Trophoblast cell (in vitro differentiated cells and primary cell): Measurements from ENCODE around the gene TNFRSF17.

ENCODE experiments used
- DNase-seq, 2 donors: peaks; one replicate each; pipeline ENCODE4 v3.0.0-alpha.2; 2016
- H2AFZ ChIP-seq: 2 replicates; pipeline ENCODE4 v1.6.1; 2013; ENCODE audit warnings: low read length, moderate library complexity, mild to moderate bottlenecking; ENCODE audit not compliant: insufficient read depth, poor library complexity
- H2AK5ac ChIP-seq: 2 replicates; pipeline ENCODE4 v1.6.1; 2013; ENCODE audit warnings: mild to moderate bottlenecking, low read length
- H2BK120ac ChIP-seq: 2 replicates; pipeline ENCODE4 v1.6.1; 2013; ENCODE audit warnings: low read length, mild to moderate bottlenecking, moderate library complexity; ENCODE audit not compliant: insufficient read depth, poor library complexity
- H2BK12ac ChIP-seq: 2 replicates; pipeline ENCODE4 v1.6.1; 2013; ENCODE audit warnings: mild to moderate bottlenecking, low read length, moderate library complexity
- H2BK5ac ChIP-seq: 2 replicates; pipeline ENCODE4 v1.6.1; 2013; ENCODE audit warnings: low read length, low read depth, moderate library complexity, mild to moderate bottlenecking; ENCODE audit not compliant: poor library complexity
- H3K14ac ChIP-seq: 2 replicates; pipeline ENCODE4 v1.6.1; 2013; ENCODE audit warnings: mild to moderate bottlenecking, low read length
- H3K18ac ChIP-seq: 2 replicates; pipeline ENCODE4 v1.6.1; 2013; ENCODE audit warnings: mild to moderate bottlenecking, low read length
- H3K23ac ChIP-seq: 2 replicates; pipeline ENCODE4 v1.6.1; 2013; ENCODE audit warnings: low read length
- H3K27ac ChIP-seq: 2 replicates; pipeline ENCODE4 v1.5.1; 2013; ENCODE audit warnings: low read depth, mild to moderate bottlenecking, inconsistent platforms, low read length, moderate library complexity
- H3K27me3 ChIP-seq: 2 replicates; pipeline ENCODE4 v1.6.1; 2013; ENCODE audit warnings: inconsistent platforms, mild to moderate bottlenecking, low read length, moderate library complexity; ENCODE audit not compliant: insufficient read depth
- H3K36me3 ChIP-seq, 2 experiments: 1 replicate in 1 of 2; 2 replicates in 1 of 2; pipeline ENCODE4 v1.6.1; 2013; ENCODE audit warnings: low read length in 2 of 2, mild to moderate bottlenecking in 2 of 2, moderate library complexity in 1 of 2; ENCODE audit not compliant: insufficient read depth in 2 of 2, control insufficient read depth in 1 of 2
- H3K4ac ChIP-seq: 2 replicates; pipeline ENCODE4 v1.6.1; 2013; ENCODE audit warnings: low read depth, mild to moderate bottlenecking, low read length, moderate library complexity
- H3K4me1 ChIP-seq, 2 experiments: 1 replicate in 1 of 2; 2 replicates in 1 of 2; pipeline ENCODE4 v1.6.1; 2013; ENCODE audit warnings: low read length in 2 of 2, mild to moderate bottlenecking in 2 of 2, moderate library complexity in 1 of 2; ENCODE audit not compliant: insufficient read depth in 2 of 2, control insufficient read depth in 1 of 2
- H3K4me2 ChIP-seq: 2 replicates; pipeline ENCODE4 v1.6.1; 2013; ENCODE audit warnings: inconsistent platforms, mild to moderate bottlenecking, low read length, moderate library complexity
- H3K4me3 ChIP-seq: 2 replicates; pipeline ENCODE4 v1.5.1; 2013; ENCODE audit warnings: mild to moderate bottlenecking, low read depth, low read length, inconsistent platforms
- H3K79me1 ChIP-seq: one replicate; pipeline ENCODE4 v1.6.1; 2013; ENCODE audit warnings: low read length
- H3K79me2 ChIP-seq: 2 replicates; pipeline ENCODE4 v1.6.1; 2013; ENCODE audit warnings: low read length, mild to moderate bottlenecking; ENCODE audit not compliant: control insufficient read depth, insufficient read depth, poor library complexity
- H3K9ac ChIP-seq: 2 replicates; pipeline ENCODE4 v1.6.1; 2013; ENCODE audit warnings: mild to moderate bottlenecking, low read length
- H3K9me3 ChIP-seq: 2 replicates; pipeline ENCODE4 v1.6.1; 2013; ENCODE audit warnings: low read depth, mild to moderate bottlenecking, control low read depth, inconsistent platforms, low read length; ENCODE audit not compliant: insufficient read depth
- H4K12ac ChIP-seq: 2 replicates; pipeline ENCODE4 v1.6.1; 2013; ENCODE audit warnings: low read depth, mild to moderate bottlenecking, low read length, moderate library complexity
- H4K8ac ChIP-seq: 2 replicates; pipeline ENCODE4 v1.6.1; 2013; ENCODE audit warnings: low read depth, mild to moderate bottlenecking, low read length, moderate library complexity
- H4K91ac ChIP-seq: one replicate; pipeline ENCODE4 v1.6.1; 2013; ENCODE audit warnings: low read depth, mild to moderate bottlenecking, low read length, moderate library complexity
- WGBS: extraction: QIAGEN DNeasy Blood & Tissue Kit; methylation state at CpG from one replicate; pipeline ENCODE4 v1.1.7; 2013; ENCODE audit warnings: missing lambda C conversion rate; ENCODE audit not compliant: insufficient read length, insufficient coverage; ENCODE audit errors: extremely low coverage; 5-methylcytosine and 5-hydroxymethylcytosine counted together

The TNFRSF17 gene

DNA sequence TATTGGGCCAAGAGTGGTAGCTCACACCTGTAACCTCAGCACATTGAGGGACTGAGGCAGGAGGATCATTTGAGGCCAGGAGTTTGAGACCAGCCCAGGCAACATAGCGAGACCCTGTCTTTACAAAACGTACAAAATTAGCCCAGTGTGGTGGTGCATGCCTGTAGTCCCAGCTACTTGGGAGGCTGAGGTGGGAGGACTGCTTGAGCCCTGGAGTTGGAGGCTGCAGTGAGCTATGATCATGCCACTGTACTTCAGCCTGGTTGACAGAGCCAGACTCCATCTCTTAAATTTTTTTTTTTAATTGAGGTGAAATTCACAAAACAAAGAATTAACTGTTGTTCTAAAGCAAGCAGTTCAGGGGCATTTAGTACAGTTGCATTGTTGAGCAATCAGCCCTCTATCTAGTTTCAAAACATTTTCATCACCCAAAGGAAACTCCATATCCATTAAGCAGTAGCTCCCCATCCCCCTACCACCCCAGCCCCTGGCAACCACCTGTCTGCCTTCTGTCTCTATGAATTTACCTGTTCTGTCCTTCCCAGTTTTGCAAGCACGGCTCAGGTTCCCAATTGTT lies 27.1 kb downstream of the TNFRSF17 start:
- Histone ChIP-seq H4K8ac (no peak overlapping the region), H3K4ac (no peak overlapping the region), H3K27me3 (no peaks in the 10 kb centered on the region), H3K27ac (no peak overlapping the region), H2BK5ac (no peak overlapping the region), H2BK12ac (no peak overlapping the region), H3K9ac (no peak overlapping the region), H2AFZ (no peak overlapping the region), H3K79me2 (no peaks in the 10 kb centered on the region), H2AK5ac (no peak overlapping the region), H2BK120ac (no peak overlapping the region), H3K79me1 (no peaks in the 10 kb centered on the region), H4K91ac (no peak overlapping the region), H3K18ac (no peak overlapping the region), H3K4me2 (no peak overlapping the region), H3K36me3 (no peaks in the 10 kb centered on the region), H3K9me3 (no peaks in the 10 kb centered on the region), H4K12ac (no peak overlapping the region), H3K4me3 (no peak overlapping the region), H3K23ac (no peak overlapping the region), H3K4me1 (peaks cover 2 to 6% of the 10 kb centered on the region in 2 experiments), H3K14ac (no peak overlapping the region)
- no peak for DNase-seq
- WGBS: no CpG with 5 or more reads among the region's 3 CpGs

DNA sequence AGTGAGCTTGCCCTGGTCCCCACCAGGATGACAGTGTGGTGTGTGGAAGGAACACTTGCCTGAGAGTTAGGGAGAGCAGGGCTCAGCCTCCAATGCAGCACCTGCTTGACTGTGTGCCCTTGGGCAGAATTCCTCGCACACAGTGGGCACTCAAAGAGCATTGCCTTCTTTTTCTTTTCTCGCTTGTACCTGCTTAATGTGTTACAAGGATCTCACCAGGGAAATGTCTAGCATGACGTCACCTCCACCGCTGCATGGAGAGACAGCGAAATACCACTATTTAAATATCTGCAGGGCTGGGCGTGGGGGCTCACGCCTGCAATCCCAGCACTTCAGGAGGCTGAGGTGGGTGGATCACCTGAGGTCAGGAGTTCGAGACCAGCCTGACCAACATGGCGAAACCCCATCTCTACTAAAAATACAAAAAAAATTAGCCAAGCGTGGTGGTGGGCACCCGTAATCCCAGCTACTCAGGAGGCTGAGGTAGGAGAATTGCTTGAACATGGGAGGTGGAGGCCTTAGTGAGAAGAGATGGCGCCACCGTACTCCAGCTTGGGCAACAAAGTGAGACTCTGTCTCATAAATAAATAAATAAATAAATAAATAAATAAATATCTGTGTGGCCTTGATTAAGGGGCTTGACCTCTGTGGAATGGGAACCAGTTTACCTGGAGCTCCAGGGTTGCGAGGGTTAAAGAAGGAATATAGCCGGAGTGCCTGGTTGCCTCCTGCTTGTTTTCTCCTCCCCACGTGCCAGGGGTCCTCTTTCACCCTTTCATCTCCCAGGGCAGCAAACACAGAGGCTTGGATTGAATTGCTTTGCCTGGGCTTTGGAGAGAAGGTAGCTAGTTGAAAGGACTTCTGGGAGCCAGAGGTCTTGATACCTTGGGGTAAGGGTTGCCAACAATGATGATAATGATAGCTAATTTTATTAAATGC lies 27.8 kb downstream of the TNFRSF17 start:
- Histone ChIP-seq H3K23ac (no peak overlapping the region), H4K91ac (no peak overlapping the region), H4K8ac (no peak overlapping the region), H2BK5ac (no peak overlapping the region), H3K79me2 (no peaks in the 10 kb centered on the region), H3K4me3 (no peak overlapping the region), H3K14ac (no peak overlapping the region), H3K9ac (no peak overlapping the region), H2AFZ (no peak overlapping the region), H2BK120ac (no peak overlapping the region), H3K4ac (no peak overlapping the region), H3K36me3 (no peaks in the 10 kb centered on the region), H3K9me3 (no peaks in the 10 kb centered on the region), H3K27ac (no peak overlapping the region), H3K4me1 (peaks cover 2 to 6% of the 10 kb centered on the region in 2 experiments), H2BK12ac (no peak overlapping the region), H3K79me1 (no peaks in the 10 kb centered on the region), H3K4me2 (no peak overlapping the region), H3K27me3 (no peaks in the 10 kb centered on the region), H3K18ac (no peak overlapping the region), H2AK5ac (no peak overlapping the region), H4K12ac (no peak overlapping the region)
- DNase-seq: peak; percentile 9 to 48
- no CpG with 5 or more reads among the region's 16 CpGs for WGBS

DNA sequence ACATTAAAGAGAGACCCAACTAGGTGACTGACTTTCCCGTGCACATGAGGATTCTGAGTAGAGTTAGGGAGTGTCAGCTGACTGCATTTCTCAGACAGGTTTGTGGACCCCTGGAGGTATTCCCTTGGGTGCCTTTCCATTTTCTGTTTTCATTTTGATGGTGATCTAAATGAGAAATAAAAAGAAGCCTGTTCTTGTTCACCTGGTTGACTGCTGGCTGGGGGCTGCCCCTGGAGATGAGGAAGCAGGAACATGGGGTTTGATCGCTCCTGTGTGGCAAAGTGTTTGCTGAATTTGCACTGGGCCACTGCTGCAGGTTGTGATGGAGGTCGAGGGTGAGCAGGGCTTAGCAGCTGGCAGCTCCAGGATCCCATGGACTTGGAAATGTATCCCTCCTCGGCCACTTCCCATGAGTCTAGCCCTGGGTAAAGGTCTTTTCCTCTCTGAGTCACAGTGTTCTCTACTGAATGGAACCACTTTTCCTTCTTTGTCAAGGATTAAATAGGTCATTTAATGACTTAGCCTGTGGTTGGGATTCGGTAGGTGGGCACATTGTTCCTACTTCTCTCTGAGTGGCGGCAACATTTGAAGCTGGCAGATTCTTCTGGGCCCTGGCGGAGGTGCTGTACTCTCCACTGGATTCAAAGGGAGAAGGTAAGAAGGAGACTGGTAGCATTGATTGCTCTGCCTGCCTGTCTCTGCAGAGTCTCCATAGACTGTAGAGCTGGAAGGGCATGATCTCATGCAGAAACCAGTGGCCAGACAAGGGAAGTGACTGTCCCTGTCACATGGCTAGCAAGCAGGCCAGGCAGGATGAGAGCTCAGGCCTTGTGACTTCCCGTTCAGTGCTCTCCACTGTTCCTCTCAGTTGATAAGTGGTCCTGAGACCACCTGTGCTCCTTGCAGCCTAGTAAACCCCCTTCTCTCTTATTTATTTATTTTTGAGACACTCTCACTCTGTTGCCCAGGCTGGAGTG lies 29.4 kb downstream of the TNFRSF17 start:
- DNase-seq: peak; percentile 4 to 23
- Histone ChIP-seq H2BK5ac (no peak overlapping the region), H3K79me1 (no peaks in the 10 kb centered on the region), H4K12ac (no peak overlapping the region), H3K79me2 (no peaks in the 10 kb centered on the region), H3K36me3 (no peaks in the 10 kb centered on the region), H3K23ac (no peak overlapping the region), H3K4me2 (no peak overlapping the region), H3K4ac (no peak overlapping the region), H4K8ac (no peak overlapping the region), H2BK12ac (no peak overlapping the region), H3K4me1 (peaks cover 2 to 6% of the 10 kb centered on the region in 2 experiments), H4K91ac (no peak overlapping the region), H2AK5ac (no peak overlapping the region), H3K18ac (no peak overlapping the region), H2BK120ac (no peak overlapping the region), H3K27me3 (no peaks in the 10 kb centered on the region), H3K27ac (no peak overlapping the region), H3K9me3 (no peaks in the 10 kb centered on the region), H3K14ac (no peak overlapping the region), H3K4me3 (no peak overlapping the region), H3K9ac (no peak overlapping the region), H2AFZ (no peak overlapping the region)
- WGBS: no CpG with 5 or more reads among the region's 8 CpGs
